ENCODE data around the gene EFCAB6.

- TF ChIP-seq CTCF (IDR thresholded peaks at IDR 0.05) (no peak), POLR2A (IDR thresholded peaks at IDR 0.05) (no peak)
Observed at GRCh38 chr22:43512279-43512678, 299.8 kb downstream of the EFCAB6 start.

Data from adrenal gland (tissue), 5 donors.